MG63 (cell line): ENCODE results near the gene PEX3. TPM values are rescaled to one million over a fixed set of nuclear protein-coding genes. Genes with fewer than 3 reads are reported as not detected.
"Not testable (repeated sequence)": the region's sequence is repeated elsewhere in the genome, so short reads cannot be mapped to it uniquely, and the experiment has no call there.

ENCODE experiments used
- DNase-seq: peaks from one replicate; pipeline ENCODE4 v3.0.0-alpha.2; 2020
- H3K27me3 ChIP-seq: fragments of 250-450 bp; sonication (Bioruptor Pico); 2 replicates; pipeline ENCODE4 v1.5.1; 2020; ENCODE audit warnings: mild to moderate bottlenecking, moderate library complexity
- H3K36me3 ChIP-seq: fragments of 250-450 bp; sonication (Bioruptor Pico); 2 replicates; pipeline ENCODE4 v1.5.1; 2020; ENCODE audit warnings: mild to moderate bottlenecking, moderate library complexity
- H3K4me3 ChIP-seq: fragments of 250-450 bp; sonication (Bioruptor Pico); 2 replicates; pipeline ENCODE4 v1.5.1; 2020; ENCODE audit warnings: mild to moderate bottlenecking, moderate library complexity
- H3K9me3 ChIP-seq: fragments of 250-450 bp; sonication (Bioruptor Pico); 2 replicates; pipeline ENCODE4 v1.5.1; 2020; ENCODE audit warnings: mild to moderate bottlenecking, moderate library complexity
- total RNA-seq: library from RNA; depleted of rRNA; stranded (reverse); fragments of >200 nt; shearing (Covaris generic); gene quantifications from 2 replicates; pipeline ENCODE4 v1.2.3, GENCODE V29; 2014; ENCODE audit warnings: low replicate concordance

PEX3 gene
- total RNA-seq, 1 experiment from 2014 or later: 13.6 TPM

DNA sequence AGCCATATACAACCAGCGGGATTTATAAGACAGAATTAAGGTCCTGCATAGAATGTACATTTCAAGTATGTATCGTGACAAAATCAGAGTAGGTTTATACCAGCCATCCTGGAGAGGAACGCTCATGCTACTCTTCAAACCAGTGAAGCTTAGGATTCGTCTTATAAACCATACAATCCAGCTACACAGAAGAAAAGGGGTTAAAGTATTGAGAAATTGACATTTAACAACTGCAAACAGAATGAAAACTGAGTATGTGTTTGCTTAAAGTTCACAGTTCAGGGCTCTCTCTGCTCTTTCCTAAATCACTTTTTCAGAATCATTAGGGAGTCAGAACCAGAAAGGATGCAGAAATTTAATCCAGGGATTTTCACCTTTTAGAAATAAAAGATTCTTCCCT lies 18.0 kb upstream of the PEX3 start:
- no peak for DNase-seq
- Histone ChIP-seq H3K36me3 (no peaks in the 10 kb centered on the region; the same call in none of the 2 replicates), H3K4me3 (no peak overlapping the region), H3K9me3 (no peaks in the 10 kb centered on the region), H3K27me3 (no peaks in the 10 kb centered on the region)

DNA sequence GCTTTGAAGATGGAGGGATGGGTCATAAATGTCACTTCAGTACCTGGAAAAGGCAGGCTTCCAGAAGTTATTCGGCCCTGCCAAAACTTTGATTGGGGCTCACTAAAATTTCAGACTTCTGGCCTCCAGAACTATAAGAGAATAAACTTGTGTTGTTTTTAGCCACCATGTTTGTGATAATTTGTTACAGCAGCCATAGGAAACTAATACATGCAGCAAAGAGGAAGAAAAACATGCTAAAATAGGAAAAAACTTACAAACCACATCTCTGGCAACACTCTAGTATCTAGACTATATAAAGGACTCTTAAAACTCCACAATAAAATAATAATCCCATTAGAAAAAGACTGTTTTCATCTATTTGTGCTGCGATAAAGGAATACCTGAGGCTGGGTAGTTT lies 9.6 kb upstream of the PEX3 start:
- Histone ChIP-seq H3K4me3 (no peak overlapping the region), H3K9me3 (no peaks in the 10 kb centered on the region; the same call in 1 of the 2 replicates), H3K27me3 (no peaks in the 10 kb centered on the region), H3K36me3 (peaks cover 4% of the 10 kb centered on the region)
- no peak for DNase-seq

DNA sequence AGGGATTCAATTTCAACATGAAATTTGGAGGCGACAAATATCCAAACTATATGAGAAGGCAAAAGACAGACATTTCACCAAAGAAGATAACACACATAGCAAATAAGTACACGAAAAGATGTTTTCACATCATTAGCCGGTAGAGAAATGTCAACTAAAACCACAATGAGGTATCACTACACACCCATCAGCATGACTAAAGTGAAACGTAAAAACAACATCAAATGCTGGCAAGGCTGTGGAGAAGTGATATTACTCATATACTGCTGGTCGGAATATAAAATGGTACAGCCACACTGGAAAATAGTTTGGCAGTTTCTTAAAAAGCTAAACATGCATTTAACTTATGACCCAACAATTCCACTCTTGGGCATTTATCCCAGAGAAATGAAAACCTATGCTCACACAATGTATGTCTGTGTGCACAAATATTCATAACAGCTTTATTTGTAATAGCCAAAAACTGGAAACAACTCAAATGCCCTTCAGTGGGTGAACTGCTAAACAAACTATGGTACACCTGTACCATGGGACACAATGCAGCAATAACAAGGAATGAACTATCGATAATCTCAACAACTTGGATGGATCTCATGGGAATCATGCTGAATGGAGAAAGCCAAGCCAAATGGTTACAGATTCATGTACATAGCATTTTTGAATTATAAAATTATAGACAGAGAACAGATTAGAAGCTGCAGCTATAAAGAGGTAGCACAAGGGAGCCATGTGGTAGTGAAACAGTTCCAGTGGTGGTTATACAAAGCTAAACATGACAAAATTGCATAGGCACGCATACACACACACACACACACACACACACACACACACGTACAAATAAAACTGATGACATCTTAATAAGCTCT lies 8.7 kb upstream of the PEX3 start:
- DNase-seq: peak; percentile 39
- H3K27me3 ChIP-seq: no peaks in the 10 kb centered on the region
- no peaks in the 10 kb centered on the region; the same call in 1 of the 2 replicates for H3K9me3 ChIP-seq
- no peak overlapping the region for H3K4me3 ChIP-seq
- peaks cover 4% of the 10 kb centered on the region for H3K36me3 ChIP-seq

DNA sequence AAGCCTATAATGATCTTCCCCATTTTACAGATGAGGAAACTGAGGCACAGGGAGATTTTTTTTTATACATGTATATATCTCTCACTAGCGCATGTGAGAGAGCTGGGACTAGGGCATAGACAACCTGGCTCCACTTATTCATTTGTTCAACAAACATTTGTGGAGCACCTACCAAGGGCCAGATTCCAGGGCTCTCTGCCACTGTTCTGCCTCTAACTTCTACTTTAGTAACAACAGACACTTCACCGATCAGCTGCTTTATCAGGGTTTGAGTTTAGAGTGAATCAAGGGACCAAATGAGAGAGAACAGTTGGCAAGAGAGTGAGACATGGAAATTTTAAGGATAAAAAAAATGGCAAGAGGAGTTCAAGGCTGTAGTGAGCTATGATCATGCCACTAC lies 7.5 kb upstream of the PEX3 start:
- DNase-seq: no peak
- Histone ChIP-seq H3K36me3 (peaks cover 4% of the 10 kb centered on the region), H3K4me3 (no peak overlapping the region), H3K9me3 (no peaks in the 10 kb centered on the region; the same call in 1 of the 2 replicates), H3K27me3 (no peaks in the 10 kb centered on the region)

DNA sequence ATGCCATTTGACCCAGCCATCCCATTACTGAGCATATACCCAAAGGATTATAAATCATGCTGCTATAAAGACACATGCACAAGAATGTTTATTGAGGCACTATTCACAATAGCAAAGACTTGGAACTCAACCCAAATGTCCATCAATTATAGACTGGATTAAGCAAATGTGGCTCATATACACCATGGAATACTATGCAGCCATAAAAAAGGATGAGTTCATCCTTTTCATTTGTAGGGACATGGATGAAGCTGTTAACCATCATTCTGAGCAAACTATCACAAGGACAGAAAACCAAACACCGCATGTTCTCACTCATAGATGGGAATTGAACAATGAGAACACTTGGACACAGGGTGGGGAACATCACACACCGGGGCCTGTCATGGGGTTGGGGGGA lies 2.7 kb upstream of the PEX3 start:
- not testable (repeated sequence) for H3K27me3 ChIP-seq, H3K4me3 ChIP-seq, H3K9me3 ChIP-seq, H3K36me3 ChIP-seq, DNase-seq

DNA sequence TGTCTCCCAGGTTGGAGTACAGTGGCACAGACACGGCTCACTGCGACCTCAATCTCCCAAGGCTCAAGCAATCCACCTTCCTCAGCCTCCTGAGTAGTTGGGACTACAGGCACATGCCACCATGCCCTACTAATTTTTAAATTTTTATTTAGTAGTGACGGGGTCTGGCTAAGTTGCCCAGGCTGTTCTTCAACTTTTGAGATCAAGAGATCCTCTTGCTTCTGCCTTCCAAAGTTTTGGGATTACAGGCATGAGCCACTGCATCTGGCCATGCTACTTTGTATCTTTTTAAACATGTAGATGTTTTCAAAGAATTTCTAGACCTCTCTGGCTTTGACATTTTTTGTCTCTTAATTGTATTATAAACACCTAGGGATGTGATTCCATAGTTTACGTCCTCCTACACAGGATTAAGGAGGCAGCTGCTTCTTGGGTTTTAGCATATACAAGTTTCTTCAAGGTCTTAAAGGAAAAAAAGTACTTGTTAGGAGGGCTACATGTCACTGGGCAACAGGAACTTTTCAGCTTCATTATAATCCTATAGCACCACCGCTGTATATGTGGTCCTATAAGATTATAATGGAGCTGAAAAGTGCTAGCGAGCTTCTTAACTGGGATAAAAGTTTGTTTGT lies 1.4 kb upstream of the PEX3 start:
- peak overlapping the region; percentile 84 for H3K4me3 ChIP-seq
- no peaks in the 10 kb centered on the region for H3K27me3 ChIP-seq
- H3K36me3 ChIP-seq: no peaks in the 10 kb centered on the region
- no peak for DNase-seq
- no peaks in the 10 kb centered on the region for H3K9me3 ChIP-seq

DNA sequence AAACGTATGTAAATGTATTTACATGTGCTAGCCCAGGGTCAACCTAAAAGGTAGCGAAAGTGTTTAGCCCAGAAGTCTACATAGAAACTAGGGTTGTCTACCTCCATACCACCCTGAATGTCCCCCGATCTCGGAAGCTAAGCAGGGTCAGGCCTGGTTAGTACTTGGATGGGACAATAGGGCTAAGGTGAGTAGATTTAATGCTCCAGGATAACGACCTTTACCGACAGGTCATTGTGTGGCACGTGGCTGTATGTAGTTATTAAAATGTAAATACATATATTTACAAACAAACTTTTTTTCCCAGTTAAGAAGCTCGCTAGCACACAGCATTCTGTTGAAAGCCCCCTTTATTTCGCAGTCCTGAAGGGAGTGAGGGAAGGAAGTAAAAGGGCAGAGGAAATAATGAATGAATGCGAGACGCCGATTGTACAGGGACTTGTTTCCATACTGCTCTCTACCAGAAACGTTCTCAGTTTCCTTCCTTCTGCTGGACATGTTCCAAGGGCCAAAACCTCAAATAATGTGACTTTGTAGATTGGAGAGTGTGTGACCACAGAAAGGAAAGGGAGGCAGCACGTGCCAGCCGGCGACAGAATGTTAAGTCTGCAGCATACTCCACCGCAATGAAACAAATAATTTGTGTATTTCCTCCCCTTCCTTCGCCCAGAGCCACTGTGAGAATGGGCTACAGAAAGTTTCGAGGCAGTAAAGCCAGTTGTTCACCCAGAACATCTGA lies 722 bp upstream of the PEX3 start:
- H3K27me3 ChIP-seq: no peaks in the 10 kb centered on the region
- no peak for DNase-seq
- no peaks in the 10 kb centered on the region for H3K36me3 ChIP-seq
- no peaks in the 10 kb centered on the region for H3K9me3 ChIP-seq
- peak overlapping the region; percentile 84 for H3K4me3 ChIP-seq

DNA sequence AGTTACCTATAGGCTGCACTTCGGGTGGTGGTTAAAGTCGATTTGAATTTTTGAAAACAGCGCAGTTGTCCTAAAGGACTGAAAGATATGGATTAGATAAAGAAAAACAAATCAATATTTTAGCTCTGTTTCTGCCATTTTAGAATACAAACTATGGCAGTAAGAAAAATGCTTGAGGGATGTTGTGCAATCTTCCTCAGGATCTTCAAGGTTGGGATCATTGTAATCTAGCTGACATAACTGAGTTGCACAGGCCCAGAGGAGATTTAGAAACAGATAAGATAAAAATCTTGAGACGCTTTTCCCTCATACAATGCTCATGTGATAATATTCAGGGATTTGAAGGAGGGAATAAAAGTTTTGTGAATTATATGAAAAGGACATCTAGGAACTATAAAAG lies 926 bp downstream of the PEX3 start:
- Histone ChIP-seq H3K9me3 (no peaks in the 10 kb centered on the region), H3K4me3 (peak overlapping the region; percentile 84), H3K36me3 (no peaks in the 10 kb centered on the region), H3K27me3 (no peaks in the 10 kb centered on the region)
- no peak for DNase-seq

DNA sequence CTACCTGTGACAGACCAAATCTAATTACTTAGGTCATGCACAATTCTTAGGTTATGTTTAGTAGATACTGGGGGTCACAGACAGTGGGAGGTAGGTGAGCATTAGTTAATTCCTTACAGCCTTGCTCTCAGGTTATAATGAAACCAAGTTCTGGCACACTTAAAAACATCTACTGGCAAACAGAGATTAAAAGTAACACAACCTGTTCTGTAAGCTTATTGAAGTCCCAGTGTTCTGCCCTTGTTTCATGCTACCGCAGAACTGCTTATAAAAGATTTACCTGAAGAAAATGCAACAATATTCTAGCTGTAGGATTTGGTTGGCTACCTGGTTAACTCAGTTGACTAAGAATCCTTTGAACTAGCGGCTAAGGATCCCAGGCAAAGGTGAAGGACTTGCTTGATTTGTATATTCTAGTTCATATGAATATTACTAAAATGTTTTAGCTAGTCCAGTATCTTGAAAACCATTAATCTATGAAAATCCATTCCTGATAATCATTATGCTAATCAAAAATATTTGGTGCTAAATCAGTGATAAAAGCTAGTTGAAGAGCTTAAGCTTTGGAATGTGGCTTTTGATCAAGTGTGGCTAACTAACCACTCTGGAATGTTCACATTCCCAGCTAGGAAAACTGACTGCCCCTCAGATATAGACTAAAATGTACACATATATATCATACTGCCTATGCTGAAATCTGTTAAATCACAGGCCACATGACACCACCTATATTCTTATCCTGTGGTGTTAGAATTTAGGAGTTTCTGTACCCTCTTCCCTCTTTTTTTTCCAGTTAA lies 7.2 kb downstream of the PEX3 start:
- Histone ChIP-seq H3K36me3 (no peaks in the 10 kb centered on the region; the same call in 1 of the 2 replicates), H3K4me3 (no peak overlapping the region), H3K9me3 (no peaks in the 10 kb centered on the region), H3K27me3 (no peaks in the 10 kb centered on the region)
- no peak for DNase-seq

DNA sequence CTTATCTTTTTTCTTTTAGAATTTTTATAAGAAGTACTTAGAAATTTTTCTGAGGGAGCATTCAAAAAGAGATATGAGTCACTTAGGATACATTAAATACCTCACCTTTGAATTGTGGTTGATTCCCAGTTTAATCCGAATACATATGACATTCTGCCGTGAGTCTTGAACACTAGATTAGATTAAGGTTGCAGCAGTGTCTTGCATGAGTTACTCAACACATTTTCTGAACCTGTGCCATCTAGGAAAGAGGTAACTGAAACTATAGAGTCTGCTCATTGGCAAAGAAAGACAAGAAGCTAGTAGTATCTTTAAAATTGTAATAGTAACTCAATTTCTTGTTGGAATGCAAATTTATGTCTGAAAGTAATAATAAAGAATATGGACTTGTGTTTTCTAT lies 14.9 kb downstream of the PEX3 start:
- DNase-seq: no peak
- no peaks in the 10 kb centered on the region for H3K9me3 ChIP-seq
- no peak overlapping the region for H3K4me3 ChIP-seq
- H3K27me3 ChIP-seq: no peaks in the 10 kb centered on the region
- H3K36me3 ChIP-seq: no peaks in the 10 kb centered on the region; the same call in 1 of the 2 replicates

DNA sequence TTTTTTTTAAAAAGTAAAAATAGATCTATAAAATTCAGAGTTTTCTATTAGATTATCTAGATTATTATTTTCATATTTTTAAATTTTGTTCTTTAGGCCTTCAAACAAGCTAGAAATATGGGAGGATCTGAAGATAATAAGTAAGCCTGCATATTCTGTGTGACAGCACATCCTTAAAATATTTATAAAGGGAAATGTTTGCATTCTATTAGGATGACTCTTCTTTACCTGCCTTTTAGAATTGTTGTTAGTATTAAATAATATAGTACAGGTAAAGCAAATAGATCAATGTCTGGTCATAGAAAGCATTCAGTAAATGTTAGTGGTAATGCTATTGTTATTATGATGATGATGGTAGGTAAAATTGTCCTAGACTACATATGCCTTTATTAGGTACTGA lies 17.4 kb downstream of the PEX3 start:
- DNase-seq: no peak
- Histone ChIP-seq H3K36me3 (no peaks in the 10 kb centered on the region; the same call in 1 of the 2 replicates), H3K27me3 (no peaks in the 10 kb centered on the region), H3K4me3 (no peak overlapping the region), H3K9me3 (no peaks in the 10 kb centered on the region)

DNA sequence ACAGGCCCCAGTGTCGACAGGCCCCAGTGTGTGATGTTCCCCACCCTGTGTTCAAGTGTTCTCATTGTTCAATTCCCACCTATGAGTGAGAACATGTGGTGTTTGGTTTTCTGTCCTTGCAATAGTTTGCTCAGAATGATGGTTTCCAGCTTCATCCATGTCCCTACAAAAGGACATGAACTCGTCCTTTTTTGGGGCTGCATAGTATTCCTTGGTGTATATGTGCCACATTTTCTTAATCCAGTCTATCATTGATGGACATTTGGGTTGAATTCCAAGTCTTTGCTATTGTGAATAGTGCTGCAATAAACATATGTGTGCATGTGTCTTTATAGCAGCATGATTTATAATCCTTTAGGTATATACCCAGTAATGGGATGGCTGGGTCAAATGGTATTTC lies 18.2 kb downstream of the PEX3 start:
- not testable (repeated sequence) for H3K4me3 ChIP-seq, H3K36me3 ChIP-seq, H3K9me3 ChIP-seq, H3K27me3 ChIP-seq, DNase-seq

DNA sequence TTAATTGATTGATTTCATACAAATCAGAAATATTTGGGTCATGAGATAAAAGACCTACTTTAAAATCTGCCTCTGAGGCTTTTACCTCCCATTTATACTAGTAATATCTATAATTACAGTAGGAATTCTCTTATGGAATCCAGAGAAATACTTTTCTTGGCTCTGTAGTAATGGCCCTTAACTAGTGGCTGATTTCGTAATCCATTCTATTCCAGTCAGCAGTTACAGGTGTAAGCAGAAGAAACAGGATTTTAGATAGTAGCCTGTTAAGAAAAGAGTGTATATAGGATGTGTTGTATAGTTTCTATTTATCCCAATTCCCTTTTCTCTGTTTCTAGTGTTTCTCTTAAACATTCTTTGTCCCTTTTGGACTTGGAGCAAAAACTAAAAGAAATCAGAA lies 21.2 kb downstream of the PEX3 start:
- H3K4me3 ChIP-seq: no peak overlapping the region
- H3K36me3 ChIP-seq: peaks cover 2% of the 10 kb centered on the region; the same call in 1 of the 2 replicates
- H3K9me3 ChIP-seq: no peaks in the 10 kb centered on the region
- H3K27me3 ChIP-seq: no peaks in the 10 kb centered on the region
- no peak for DNase-seq

DNA sequence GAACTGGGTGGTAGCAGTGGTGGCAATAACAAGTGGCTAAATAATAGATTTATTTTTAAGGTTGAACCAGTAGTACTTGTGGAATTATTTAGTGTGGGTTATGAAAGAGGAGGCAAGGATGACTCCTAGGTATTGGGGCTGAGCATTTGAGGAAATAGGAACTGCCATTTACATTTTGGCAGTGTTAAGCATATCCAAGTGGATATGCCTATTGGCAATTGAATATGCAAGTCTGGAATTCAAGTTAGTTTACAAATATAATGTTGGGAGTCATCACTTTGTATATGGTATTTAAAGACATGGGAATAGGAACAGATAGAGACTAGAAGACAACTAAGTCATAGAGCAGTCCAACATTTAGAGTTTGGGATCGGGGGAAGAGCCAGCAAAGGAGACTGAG lies 25.9 kb downstream of the PEX3 start:
- Histone ChIP-seq H3K4me3 (no peak overlapping the region), H3K27me3 (no peaks in the 10 kb centered on the region), H3K36me3 (peaks cover 9% of the 10 kb centered on the region), H3K9me3 (no peaks in the 10 kb centered on the region)
- no peak for DNase-seq

DNA sequence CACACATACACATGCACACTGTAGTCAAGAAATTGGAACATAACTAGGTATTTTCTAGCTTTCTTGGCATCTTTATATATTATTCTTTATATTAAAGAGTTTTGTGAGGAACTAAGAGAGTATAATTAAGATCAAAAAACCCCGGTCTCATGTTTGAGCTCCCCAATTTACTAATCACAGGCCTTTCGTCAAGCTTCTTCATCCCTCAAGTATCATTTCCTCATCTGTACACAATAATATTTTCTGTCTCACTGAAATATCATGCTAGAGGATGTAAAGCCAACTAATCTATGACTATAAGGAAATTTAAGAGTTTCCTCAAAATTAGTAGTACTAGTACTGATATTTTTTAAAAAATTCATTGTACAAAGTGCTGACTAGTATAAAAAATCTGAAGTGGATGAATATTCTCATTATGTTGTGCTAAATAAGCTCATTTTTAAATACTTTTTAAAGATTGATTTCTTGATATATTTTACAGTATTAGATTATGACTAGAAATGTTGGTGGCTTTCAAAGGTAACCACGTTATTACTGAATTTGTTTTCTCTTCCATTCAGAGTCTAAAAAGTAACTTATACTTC lies 28.0 kb downstream of the PEX3 start:
- peaks cover 7% of the 10 kb centered on the region for H3K36me3 ChIP-seq
- no peaks in the 10 kb centered on the region for H3K9me3 ChIP-seq
- no peak for DNase-seq
- no peak overlapping the region for H3K4me3 ChIP-seq
- no peaks in the 10 kb centered on the region for H3K27me3 ChIP-seq

DNA sequence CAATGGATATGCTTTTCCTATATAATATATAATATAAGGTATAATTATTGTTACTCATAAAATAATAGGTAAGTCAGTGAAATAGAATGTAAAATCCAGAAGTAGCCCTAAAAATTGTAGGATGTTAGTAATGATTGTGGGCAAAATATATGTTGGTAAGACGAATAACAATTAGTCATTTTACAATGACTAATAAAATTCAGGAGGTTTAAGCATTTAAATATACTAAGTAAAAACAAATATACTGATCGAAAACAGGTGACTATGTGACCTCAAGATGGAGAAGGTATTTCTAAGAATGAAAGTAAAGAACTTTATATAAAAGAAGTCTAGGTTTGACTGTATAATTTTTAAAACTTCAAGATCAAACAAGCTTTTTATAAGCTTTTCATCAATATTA lies 32.0 kb downstream of the PEX3 start:
- no peak overlapping the region for H3K4me3 ChIP-seq
- H3K27me3 ChIP-seq: no peaks in the 10 kb centered on the region
- H3K36me3 ChIP-seq: peaks cover 7% of the 10 kb centered on the region
- no peak for DNase-seq
- no peaks in the 10 kb centered on the region for H3K9me3 ChIP-seq
